Esophagus squamous epithelium (tissue), 5 donors: ENCODE measurements around the gene PDK4. TPM values are rescaled to one million over a fixed set of nuclear protein-coding genes. Genes with fewer than 3 reads are reported as not detected.
A peak's percentile ranks its signal among the peaks of the same experiment; 100 is the strongest.

ENCODE experiments used
- DNase-seq: peaks from one replicate; lab custom pipeline; 2025; lab: John Stamatoyannopoulos, UW
- H3K27ac ChIP-seq, 4 donors: fragments of 200-600 bp; sonication (generic); one replicate each; pipeline ENCODE4 v1.5.1; 2016 to 2019; ENCODE audit warnings: mild to moderate bottlenecking in 1 of 4
- H3K27me3 ChIP-seq, 4 donors: fragments of 200-600 bp; sonication (generic); 1 replicate in 3 of 4; 2 replicates in 1 of 4; pipeline versions ENCODE4 v1.5.1 to v1.6.0; 2017 to 2021; ENCODE audit warnings: antibody characterized with exemption in 1 of 4
- H3K36me3 ChIP-seq, 3 donors: fragments of 200-600 bp; sonication (generic); one replicate each; pipeline ENCODE4 v1.5.1; 2016 to 2019
- H3K4me1 ChIP-seq, 3 donors: fragments of 200-600 bp; sonication (generic); one replicate each; pipeline ENCODE4 v1.5.1; 2017 to 2019
- H3K4me3 ChIP-seq, 4 donors: fragments of 200-600 bp; sonication (generic); 1 replicate in 3 of 4; 2 replicates in 1 of 4; pipeline ENCODE4 v1.5.1; 2016 to 2019; ENCODE audit warnings: mild to moderate bottlenecking in 2 of 4, moderate library complexity in 1 of 4
- H3K9me3 ChIP-seq, 3 donors: fragments of 200-600 bp; sonication (generic); one replicate each; pipeline ENCODE4 v1.5.1; 2016 to 2019
- POLR2A ChIP-seq, 4 donors: fragments of 450-650 bp; IDR thresholded peaks; one replicate each; pipeline ENCODE4 v1.6.1; 2017; ENCODE audit warnings: antibody characterized with exemption in 4 of 4, mild to moderate bottlenecking in 4 of 4, moderate library complexity in 3 of 4
- WGBS, 2 donors: methylation state at CpG; one replicate each; pipeline ENCODE4 v1.1.5; 2018; 5-methylcytosine and 5-hydroxymethylcytosine counted together
- intact Hi-C: fragments of 100-400 bp; cut with DNase I; formaldehyde crosslinking; loops from one replicate; pipeline ENCODE4 v1.15.0; 2022
- total RNA-seq, 4 donors: library from RNA; depleted of rRNA; stranded (reverse); fragments of >200 nt; gene quantifications; one replicate each; pipeline ENCODE4 v1.1.0, GENCODE V29; 2016
- TF ChIP-seq, protein P1 (sequence below), 6 experiments: fragments of 450-650 bp in 4 of 6; fragments of 200-600 bp in 2 of 6; sonication (generic) in 2 of 6; IDR thresholded peaks; one replicate each; pipeline ENCODE4 v1.5.1; 2016 to 2019; ENCODE audit warnings: antibody characterized with exemption in 6 of 6, mild to moderate bottlenecking in 4 of 6, moderate library complexity in 4 of 6
- donor health status: DM: yes; HTN: yes; CAD: no.

Gene PDK4
- total RNA-seq, 4 donors from 2014 or later = 4.1 to 129 (median 64.6) TPM

DNA sequence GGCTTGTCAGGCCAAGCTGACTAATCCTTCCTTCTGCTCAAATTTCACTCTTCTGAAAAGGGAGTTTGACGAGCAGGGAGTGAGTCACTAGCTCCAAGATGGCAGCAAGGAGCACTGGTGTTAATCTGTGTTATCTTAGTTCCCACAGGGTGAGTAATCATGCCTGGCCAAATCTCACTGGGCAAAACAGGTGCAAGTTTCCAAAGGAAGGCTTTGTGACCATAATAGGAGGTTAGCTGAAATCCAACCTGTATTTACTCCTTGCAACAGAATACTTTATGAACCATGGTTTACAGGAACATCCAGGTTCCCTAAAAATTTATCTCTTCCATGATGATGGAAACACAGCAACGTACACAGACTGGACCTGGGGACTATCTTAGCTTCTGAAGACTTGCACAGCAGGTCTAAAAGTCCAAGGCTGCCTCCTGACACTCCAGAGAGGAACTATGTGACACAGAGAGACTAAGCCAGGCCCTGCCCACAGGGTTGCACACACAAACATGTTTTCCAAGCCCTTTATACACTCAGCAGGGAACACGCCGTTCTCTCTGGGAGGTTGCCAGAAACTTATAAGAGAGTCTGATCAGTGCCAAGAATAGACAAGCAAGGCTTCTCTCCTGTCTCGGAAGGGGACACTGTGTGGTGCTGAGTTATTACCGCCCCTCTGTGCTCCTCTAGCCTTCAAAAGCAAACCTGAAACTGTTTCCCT is 46.3 kb downstream of the PDK4 start:
- Histone ChIP-seq H3K4me3 (peak overlapping the region in 1 of 4 donors; percentile 41), H3K36me3 (no peaks in the 10 kb centered on the region), H3K9me3 (no peaks in the 10 kb centered on the region), H3K4me1 (peaks cover 21 to 65% (median 59%) of the 10 kb centered on the region in 3 donors), H3K27me3 (no peaks in the 10 kb centered on the region), H3K27ac (peak overlapping the region; percentile 83 to 95 (median 91))
- TF ChIP-seq, protein P1, sequence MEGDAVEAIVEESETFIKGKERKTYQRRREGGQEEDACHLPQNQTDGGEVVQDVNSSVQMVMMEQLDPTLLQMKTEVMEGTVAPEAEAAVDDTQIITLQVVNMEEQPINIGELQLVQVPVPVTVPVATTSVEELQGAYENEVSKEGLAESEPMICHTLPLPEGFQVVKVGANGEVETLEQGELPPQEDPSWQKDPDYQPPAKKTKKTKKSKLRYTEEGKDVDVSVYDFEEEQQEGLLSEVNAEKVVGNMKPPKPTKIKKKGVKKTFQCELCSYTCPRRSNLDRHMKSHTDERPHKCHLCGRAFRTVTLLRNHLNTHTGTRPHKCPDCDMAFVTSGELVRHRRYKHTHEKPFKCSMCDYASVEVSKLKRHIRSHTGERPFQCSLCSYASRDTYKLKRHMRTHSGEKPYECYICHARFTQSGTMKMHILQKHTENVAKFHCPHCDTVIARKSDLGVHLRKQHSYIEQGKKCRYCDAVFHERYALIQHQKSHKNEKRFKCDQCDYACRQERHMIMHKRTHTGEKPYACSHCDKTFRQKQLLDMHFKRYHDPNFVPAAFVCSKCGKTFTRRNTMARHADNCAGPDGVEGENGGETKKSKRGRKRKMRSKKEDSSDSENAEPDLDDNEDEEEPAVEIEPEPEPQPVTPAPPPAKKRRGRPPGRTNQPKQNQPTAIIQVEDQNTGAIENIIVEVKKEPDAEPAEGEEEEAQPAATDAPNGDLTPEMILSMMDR (IDR thresholded peaks at IDR 0.05) = no peak
- peak in 2 of 4 donors; percentile 59 to 73 for TF ChIP-seq POLR2A (IDR thresholded peaks at IDR 0.05)
- DNase-seq = peak; percentile 31
- intact Hi-C loops = no loop called here
- 11 to 15% methylated on average over 5 of the region's 6 CpGs for WGBS, 2 donors

DNA sequence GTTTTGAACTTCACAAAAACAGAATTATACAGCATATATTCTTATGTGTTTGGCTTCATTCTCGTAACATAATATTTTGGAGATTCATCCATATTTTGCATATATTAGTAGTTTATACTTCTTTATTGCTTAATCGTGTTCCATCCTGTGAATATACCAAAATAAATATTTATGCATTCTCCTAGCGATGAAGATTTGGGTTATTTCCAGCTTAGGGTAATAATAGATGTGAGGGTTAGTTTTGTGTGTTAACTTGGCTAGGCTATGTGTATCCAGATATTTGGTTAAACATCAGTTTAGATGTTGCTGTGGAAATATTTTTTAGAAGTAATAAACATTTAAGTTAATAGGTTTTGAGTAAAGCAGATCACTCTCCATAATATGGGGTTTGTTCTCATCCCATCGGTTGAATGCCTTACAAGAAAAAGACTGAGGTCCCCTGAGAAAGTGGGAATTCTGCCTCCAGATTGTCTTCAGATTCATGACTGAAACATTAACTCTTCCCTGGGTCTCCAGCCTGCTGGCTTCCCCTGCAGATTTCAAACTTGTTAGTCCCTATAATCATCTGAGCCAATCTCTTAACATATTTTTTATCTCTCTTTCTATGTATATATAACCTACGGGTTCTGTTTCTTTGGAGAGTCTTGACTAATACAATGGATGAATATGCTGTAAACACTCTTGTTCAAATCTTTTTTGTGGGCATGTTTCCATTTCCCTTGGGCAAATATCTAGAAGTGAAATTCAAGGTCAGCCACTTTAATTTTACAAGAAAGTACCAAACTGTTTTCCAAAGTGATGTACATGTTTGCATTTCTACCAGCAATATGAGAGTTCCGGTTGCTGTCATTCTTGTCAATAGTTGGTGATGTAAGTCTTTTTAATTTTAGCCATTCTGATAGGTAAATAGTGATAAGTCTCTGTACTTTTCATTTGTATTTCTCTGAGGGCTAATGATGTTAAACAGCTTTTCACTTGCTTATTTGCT is 48.7 kb downstream of the PDK4 start:
- H3K27ac ChIP-seq = peak overlapping the region in 3 of 4 donors; percentile 59 to 95 (median 88)
- H3K9me3 ChIP-seq = no peaks in the 10 kb centered on the region
- intact Hi-C loops = no loop called here
- H3K4me3 ChIP-seq = peak overlapping the region in 1 of 4 donors; percentile 3
- H3K27me3 ChIP-seq = no peaks in the 10 kb centered on the region
- no peaks in the 10 kb centered on the region for H3K36me3 ChIP-seq
- DNase-seq = no peak
- H3K4me1 ChIP-seq = peaks cover 21 to 72% (median 56%) of the 10 kb centered on the region in 3 donors
- 57 to 66% methylated on average over 5 to 6 of the region's 6 CpGs for WGBS, 2 donors
- TF ChIP-seq, protein P1 (IDR thresholded peaks at IDR 0.05) = no peak
- no peak for TF ChIP-seq POLR2A (IDR thresholded peaks at IDR 0.05)

DNA sequence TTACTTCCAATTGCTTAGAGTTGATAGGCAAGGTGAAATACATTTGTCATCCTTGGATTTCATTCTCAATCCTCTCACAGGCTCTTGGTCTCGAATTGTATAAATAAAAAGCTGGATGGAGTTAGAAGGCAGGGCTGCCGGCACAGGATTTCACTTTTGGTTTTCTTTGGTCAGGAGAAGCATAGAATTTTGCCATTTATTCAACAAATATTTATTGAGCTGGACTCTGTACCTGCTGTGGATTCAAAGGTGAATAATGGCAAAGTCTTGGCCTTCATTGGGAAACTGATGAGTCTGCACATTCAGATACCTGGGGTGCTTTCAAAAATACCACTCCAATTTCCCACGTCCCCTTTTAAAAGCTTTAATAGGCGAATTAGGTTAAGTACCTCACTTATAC is 49.7 kb downstream of the PDK4 start:
- DNase-seq = no peak
- H3K4me1 ChIP-seq = peaks cover 21 to 70% (median 56%) of the 10 kb centered on the region in 3 donors
- no peaks in the 10 kb centered on the region for H3K27me3 ChIP-seq
- peak overlapping the region; percentile 23 to 95 (median 74) for H3K27ac ChIP-seq
- no peaks in the 10 kb centered on the region for H3K9me3 ChIP-seq
- WGBS, 2 donors = 56 to 79% methylated on average over 4 of the region's 4 CpGs
- peak overlapping the region in 1 of 4 donors; percentile 10 for H3K4me3 ChIP-seq
- TF ChIP-seq, protein P1 (IDR thresholded peaks at IDR 0.05) = no peak
- TF ChIP-seq POLR2A (IDR thresholded peaks at IDR 0.05) = no peak
- H3K36me3 ChIP-seq = no peaks in the 10 kb centered on the region
- intact Hi-C loops = no loop called here

DNA sequence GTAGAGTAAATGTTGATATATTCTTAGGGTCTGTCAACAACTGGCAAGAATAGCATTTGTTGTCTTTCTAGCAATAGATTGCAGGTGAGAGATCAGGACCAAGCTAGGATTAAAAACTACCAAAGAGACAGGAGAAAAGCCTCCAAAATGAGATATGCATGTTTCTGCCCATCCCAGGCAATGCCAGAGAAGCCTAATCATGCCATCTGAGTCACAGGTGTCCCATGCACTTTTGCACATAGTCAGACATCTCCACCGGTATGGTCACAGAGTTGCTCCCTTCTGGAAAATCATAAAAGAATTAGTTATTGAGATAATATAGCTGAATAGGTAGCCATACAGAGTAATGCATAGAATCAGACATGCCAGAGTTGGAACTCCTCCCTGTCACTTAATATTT is 50.6 kb downstream of the PDK4 start:
- no peaks in the 10 kb centered on the region for H3K36me3 ChIP-seq
- H3K27me3 ChIP-seq = no peaks in the 10 kb centered on the region
- H3K4me3 ChIP-seq = peak overlapping the region in 2 of 4 donors; percentile 32 to 59
- WGBS, 2 donors = 43 to 69% methylated on average over 1 of the region's 1 CpG
- no peak for DNase-seq
- intact Hi-C loops = no loop called here
- H3K4me1 ChIP-seq = peaks cover 13 to 60% (median 49%) of the 10 kb centered on the region in 3 donors
- no peak for TF ChIP-seq POLR2A (IDR thresholded peaks at IDR 0.05)
- TF ChIP-seq, protein P1 (IDR thresholded peaks at IDR 0.05) = no peak
- H3K27ac ChIP-seq = peak overlapping the region; percentile 65 to 95 (median 83)
- H3K9me3 ChIP-seq = no peaks in the 10 kb centered on the region
